IPS-NIHi11 (cell line): ENCODE data around the gene GAREM1.
"Not testable (repeated sequence)": the region's sequence is repeated elsewhere in the genome, so short reads cannot be mapped to it uniquely, and the experiment has no call there.

Experiments
- DNase-seq: peaks from one replicate; pipeline ENCODE4 v3.0.0; 2012; ENCODE audit warnings: mixed read lengths, low spot score

The GAREM1 gene

GRCh38 chr18:32326450-32327308 lies 144.0 kb downstream of the GAREM1 start:
- DNase-seq: peak; percentile 24

DNA sequence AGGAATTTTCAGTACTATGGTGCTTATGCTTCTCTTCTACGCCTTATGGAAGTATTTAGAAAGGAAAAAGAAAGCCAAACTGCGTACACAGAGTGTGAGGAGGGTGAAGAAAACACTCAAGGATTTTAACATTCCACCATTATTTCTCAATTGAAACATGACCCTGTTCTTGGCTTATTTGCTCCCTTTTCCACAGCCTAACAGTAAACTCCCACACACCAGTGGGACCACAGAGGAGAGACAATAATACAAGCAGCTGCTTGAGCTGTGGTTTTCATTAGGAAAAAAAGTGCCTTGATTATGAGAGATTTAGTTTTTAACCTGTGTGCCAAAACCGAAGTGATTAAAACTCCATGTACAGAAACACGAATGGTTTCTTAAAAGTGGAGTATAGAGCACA lies 146.5 kb downstream of the GAREM1 start:
- DNase-seq: no peak

- no peak for DNase-seq
Observed at GRCh38 chr18:32321826-32322225, 148.9 kb downstream of the GAREM1 start.

GRCh38 chr18:32319084-32319483 lies 151.6 kb downstream of the GAREM1 start:
- DNase-seq: no peak

- DNase-seq: no peak
Observed at GRCh38 chr18:32318581-32318980, 152.1 kb downstream of the GAREM1 start.

DNA sequence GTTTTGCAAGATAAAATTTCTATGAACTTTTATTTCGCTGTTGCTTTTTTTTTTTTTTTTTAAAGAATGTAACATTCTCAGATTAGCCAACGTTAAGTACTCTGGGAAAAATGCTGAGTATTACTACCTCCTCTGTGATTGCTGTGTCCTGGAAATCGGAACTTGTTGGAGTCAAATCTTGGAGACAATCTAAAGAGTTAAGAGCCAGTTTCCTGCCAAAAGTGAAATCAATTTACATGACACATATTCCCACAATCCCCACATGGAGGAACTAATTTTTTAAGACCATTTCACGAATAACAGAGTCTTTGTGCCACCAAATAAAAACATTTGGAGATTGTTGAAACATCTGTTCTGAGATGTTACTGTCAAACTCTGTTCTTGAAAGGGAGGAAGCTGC lies 153.0 kb downstream of the GAREM1 start:
- no peak for DNase-seq

- DNase-seq: no peak
Observed at GRCh38 chr18:32315881-32316280, 154.8 kb downstream of the GAREM1 start.

- no peak for DNase-seq
Observed at GRCh38 chr18:32310774-32311173, 159.9 kb downstream of the GAREM1 start.

DNA sequence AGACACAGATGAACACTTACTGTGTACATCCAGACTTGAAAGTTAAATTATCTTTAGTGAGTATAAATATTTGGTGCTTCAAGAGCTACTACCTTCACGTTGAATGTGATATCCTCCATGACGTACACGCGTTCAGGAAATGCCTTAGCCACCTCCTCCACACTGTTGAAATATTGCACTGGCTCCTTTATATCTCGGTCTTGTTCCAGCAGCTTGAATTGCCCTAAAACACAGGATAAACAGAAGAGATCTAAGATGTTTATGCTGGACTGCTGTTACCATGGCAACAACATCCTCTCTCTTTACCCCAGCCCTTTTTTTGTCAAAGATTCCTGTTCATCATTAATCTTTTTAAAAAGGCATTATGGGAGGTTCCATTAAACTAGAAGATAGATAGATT lies 160.6 kb downstream of the GAREM1 start:
- no peak for DNase-seq

GRCh38 chr18:32308493-32309120 lies 162.1 kb downstream of the GAREM1 start:
- peak; percentile 37 for DNase-seq

GRCh38 chr18:32303400-32303799 lies 167.3 kb downstream of the GAREM1 start:
- DNase-seq: no peak

DNA sequence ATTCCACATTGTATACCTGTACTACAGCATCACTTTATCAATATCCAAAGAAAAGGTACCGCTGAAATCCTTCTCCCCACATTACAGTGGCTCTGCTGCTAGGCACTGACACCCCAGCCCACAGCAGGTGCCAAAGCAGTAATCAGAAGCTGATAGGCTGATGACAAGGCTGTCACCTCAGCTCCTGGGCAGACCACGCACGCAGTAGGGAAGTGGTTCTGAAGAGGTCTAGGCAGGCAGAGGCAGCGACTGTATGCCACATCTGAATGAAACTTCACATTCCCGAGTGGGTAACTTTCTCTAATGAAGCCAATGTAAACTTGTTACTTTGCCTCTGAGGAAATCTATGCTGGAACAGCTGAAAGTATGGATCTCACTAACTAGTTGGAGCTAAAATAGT lies 167.9 kb downstream of the GAREM1 start:
- DNase-seq: no peak

GRCh38 chr18:32301976-32302743 lies 168.5 kb downstream of the GAREM1 start:
- DNase-seq: no peak

GRCh38 chr18:32301361-32301760 lies 169.3 kb downstream of the GAREM1 start:
- DNase-seq: no peak

- no peak for DNase-seq
Observed at GRCh38 chr18:32300914-32301313, 169.8 kb downstream of the GAREM1 start.

DNA sequence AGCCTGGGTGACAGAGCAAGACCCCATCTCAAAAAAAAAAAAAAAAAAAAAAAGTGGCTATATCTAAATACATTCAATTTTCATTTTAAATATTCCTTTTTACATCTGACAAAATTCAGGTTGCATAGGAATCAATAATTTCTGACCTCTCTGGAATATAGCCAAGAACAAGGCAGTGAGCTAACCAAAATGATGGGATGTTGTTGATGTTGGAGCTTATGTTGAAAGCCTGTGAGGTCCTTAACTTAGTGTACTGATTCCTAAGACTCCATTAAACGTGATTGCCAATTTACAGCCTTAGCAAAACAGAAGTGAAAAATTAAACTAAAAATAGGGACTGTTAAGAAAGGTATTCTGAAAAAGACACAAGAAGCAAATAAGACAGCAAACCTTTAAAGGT lies 171.2 kb downstream of the GAREM1 start:
- DNase-seq: no peak

DNA sequence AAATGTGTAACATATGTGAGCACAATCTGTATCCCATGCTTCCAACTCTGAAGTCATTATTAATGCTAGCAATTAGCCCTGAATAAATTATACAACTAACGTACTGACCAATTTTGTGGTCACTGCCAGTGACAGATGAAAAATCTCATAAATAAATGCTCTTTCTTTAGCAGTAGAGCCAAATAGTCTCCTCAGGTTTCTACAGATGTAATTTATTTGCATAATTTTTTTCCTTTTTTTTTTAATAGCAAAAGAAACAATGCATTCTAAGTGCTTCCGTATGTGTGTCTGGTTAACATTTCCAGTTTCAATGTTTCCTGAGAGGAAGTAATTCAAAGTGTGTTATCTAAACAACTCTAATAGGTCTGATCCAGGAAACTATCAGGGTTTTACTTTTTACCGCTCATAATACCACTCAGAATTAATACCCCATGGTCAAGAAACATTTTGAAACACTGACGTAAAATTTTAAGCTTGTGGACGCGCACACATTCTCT lies 172.5 kb downstream of the GAREM1 start:
- no peak for DNase-seq

- DNase-seq: no peak
Observed at GRCh38 chr18:32297579-32298170, 173.0 kb downstream of the GAREM1 start.

DNA sequence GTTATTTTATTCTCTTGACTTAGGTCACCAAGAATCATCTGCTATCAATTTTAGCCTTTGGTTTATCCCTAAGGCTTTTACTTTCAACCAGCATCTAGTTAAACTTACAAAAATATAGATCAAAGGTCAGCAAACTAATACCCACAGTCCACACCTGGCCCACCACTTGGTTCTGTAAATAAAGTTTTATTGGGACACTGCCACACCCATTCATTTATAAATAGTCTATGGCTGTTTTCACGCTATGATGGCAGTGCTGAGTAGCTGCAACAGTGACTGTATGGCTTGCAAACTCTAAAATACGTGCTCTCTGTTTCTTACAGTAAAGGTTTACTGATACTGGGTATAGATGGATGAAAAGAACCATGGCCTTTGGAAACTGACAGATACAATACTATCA lies 173.8 kb downstream of the GAREM1 start:
- no peak for DNase-seq

- DNase-seq: no peak
Observed at GRCh38 chr18:32295604-32296003, 175.1 kb downstream of the GAREM1 start.

DNA sequence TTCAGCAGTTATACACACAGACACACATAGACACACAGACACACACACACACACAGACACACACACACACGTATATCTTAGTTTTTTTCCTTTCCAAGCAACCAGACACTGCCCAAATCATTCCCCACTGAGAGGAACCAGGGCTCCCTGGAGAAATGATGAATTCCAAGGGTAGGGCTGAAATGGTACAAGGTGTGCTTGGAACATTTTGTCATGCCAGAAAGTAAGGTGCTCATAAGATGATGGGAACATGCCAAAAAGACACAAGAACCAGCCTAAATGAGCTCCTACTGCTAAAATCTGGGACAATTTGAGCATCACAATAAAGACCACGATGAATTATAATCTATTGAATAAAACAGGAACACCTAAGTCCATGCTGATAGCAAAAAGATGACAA lies 177.6 kb downstream of the GAREM1 start:
- no peak for DNase-seq

DNA sequence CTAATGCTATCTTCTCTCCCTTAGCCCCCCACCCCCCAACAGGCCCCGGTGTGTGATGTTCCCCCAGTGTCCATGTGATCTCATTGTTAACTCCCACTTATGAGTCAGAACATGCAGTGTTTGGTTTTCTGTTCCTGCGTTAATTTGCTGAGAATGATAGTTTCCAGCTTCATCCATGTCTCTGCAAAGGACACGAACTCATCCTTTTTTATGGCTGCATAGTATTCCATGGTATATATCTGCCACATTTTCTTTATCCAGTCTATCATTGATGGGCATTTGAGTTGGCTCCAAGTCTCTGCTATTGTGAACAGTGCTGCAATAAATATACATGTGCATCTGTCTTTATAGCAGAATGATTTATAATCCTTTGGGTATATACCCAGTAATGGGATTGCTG lies 179.1 kb downstream of the GAREM1 start:
- DNase-seq: not testable (repeated sequence)
